Panc1 (cell line): ENCODE measurements around the gene OPRPN. TPM values are rescaled to one million over a fixed set of nuclear protein-coding genes. Genes with fewer than 3 reads are reported as not detected.

Experiments
- ATAC-seq: fragments of 200-7000 bp; cut with Tn5 transposase; 2 replicates; pipeline ENCODE4 v1.9.1; 2020; ENCODE audit warnings: mild to moderate bottlenecking, moderate library complexity
- BruUV-seq: library from RNA; stranded (reverse); fragments of 400-500 nt; replicated peaks from 2 replicates; lab custom pipeline; 2021; lab: Mats Ljungman, UMichigan
- CTCF ChIA-PET: fragments of 300-600 bp; sonication (Branson Sonifier 250); formaldehyde crosslinking; loops from one replicate; lab custom pipeline; 2022; ENCODE audit warnings: antibody characterized with exemption; lab: Charles Lee
- POLR2A ChIA-PET: fragments of 300-600 bp; sonication (Branson Sonifier 250); formaldehyde crosslinking; loops from one replicate; lab custom pipeline; 2022; ENCODE audit warnings: antibody characterized with exemption; lab: Charles Lee
- DNase-seq: peaks from one replicate; pipeline ENCODE4 v3.0.0-alpha.2; 2010; ENCODE audit warnings: low read depth, low spot score
- H3K27ac ChIP-seq: 2 replicates; pipeline ENCODE4 v1.5.1; 2011; ENCODE audit warnings: mild to moderate bottlenecking, low read length, inconsistent platforms
- H3K27me3 ChIP-seq: fragments of 200-500 bp; sonication (Bioruptor generic); 2 replicates; pipeline ENCODE4 v1.6.0; 2014; ENCODE audit warnings: low read length, inconsistent platforms; ENCODE audit not compliant: control insufficient read depth, insufficient read depth
- H3K36me3 ChIP-seq: fragments of 200-500 bp; sonication (Bioruptor generic); 2 replicates; pipeline ENCODE4 v1.5.1; 2014; ENCODE audit warnings: inconsistent platforms, mild to moderate bottlenecking, low read length, moderate library complexity; ENCODE audit not compliant: control insufficient read depth, insufficient read depth
- H3K4me1 ChIP-seq: 2 replicates; pipeline ENCODE4 v1.5.1; 2011; ENCODE audit warnings: inconsistent platforms, mild to moderate bottlenecking, low read length, moderate library complexity; ENCODE audit not compliant: control insufficient read depth, insufficient read depth
- H3K4me3 ChIP-seq, 2 experiments: 2 replicates each; pipeline ENCODE4 v1.5.1; 2011 to 2012; ENCODE audit warnings: low read depth in 2 of 2, low read length in 2 of 2, mild to moderate bottlenecking in 2 of 2, inconsistent platforms in 1 of 2, moderate library complexity in 1 of 2
- H3K9me3 ChIP-seq: fragments of 200-500 bp; sonication (Bioruptor generic); 2 replicates; pipeline ENCODE4 v1.5.1; 2014; ENCODE audit warnings: low read depth, mild to moderate bottlenecking, inconsistent platforms, low read length, moderate library complexity; ENCODE audit not compliant: control insufficient read depth, insufficient read depth
- POLR2AphosphoS5 ChIP-seq: IDR thresholded peaks from 2 replicates; pipeline ENCODE4 v1.6.1; 2012; ENCODE audit warnings: mild to moderate bottlenecking, low read depth, low read length, moderate library complexity
- REST ChIP-seq, 2 experiments: IDR thresholded peaks; 2 replicates each; pipeline ENCODE4 v1.6.1; 2011 to 2012; ENCODE audit warnings: low read depth in 2 of 2, control low read depth in 1 of 2, low read length in 1 of 2, mild to moderate bottlenecking in 1 of 2, moderate library complexity in 1 of 2; ENCODE audit not compliant: insufficient read depth in 1 of 2
- SIN3A ChIP-seq: IDR thresholded peaks from 2 replicates; pipeline ENCODE4 v1.6.1; 2012; ENCODE audit warnings: low read depth, mild to moderate bottlenecking, low read length, moderate library complexity, borderline replicate concordance; ENCODE audit not compliant: insufficient read depth
- TCF7L2 ChIP-seq: IDR thresholded peaks from 2 replicates; pipeline ENCODE4 v1.6.1; 2011; ENCODE audit warnings: mild to moderate bottlenecking, low read depth, low read length, inconsistent platforms
- in situ Hi-C: cut with HindIII; loops from 2 replicates; pipeline ENCODE4 v1.10.0; 2016; ENCODE audit warnings: low sequenced_read_pairs, low pct_unique_long_range_greater_than_20kb
- intact Hi-C: fragments of 100-400 bp; cut with micrococcal nuclease; formaldehyde crosslinking; loops from one replicate; pipeline ENCODE4 v1.10.0; 2022; ENCODE audit not compliant: unreplicated experiment
- total RNA-seq: library from RNA; stranded (reverse); gene quantifications from one replicate; pipeline ENCODE4 v1.2.1, GENCODE V29; 2021; ENCODE audit not compliant: unreplicated experiment
- TF ChIP-seq, protein P1 (sequence below): fragments of 450-650 bp; IDR thresholded peaks from 2 replicates; pipeline ENCODE4 v1.5.1; 2017; ENCODE audit warnings: mild to moderate bottlenecking

Gene OPRPN
- total RNA-seq, 1 experiment from 2014 or later, result not detected

DNA sequence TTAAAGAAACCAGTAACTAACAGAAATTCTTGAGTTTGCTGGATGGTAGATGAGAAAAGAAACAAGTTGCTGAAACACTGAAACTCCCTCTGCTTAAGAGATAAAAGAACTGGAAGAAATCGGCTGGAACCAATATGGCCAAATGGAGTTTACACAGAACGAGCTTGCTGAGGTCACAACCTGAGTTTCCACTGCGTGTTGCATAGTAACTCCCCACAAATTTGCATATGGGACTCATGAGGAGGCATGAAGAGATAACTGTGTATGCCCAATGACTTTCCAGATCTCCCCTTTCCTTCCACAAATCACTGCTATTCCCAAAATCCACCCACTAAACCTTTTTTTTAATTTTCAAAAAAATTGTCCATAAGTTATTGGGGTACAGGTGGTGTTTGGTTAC, 25.0 kb upstream of the OPRPN start:
- no peaks in the 10 kb centered on the region for H3K4me1 ChIP-seq
- CTCF ChIA-PET, result no interaction called here
- POLR2A ChIA-PET, result no interaction called here
- BruUV-seq, result no TSS peak
- H3K4me3 ChIP-seq, result no peak overlapping the region
- TF ChIP-seq REST (IDR thresholded peaks at IDR 0.05; ENCODE audit: insufficient read depth in 1 of 2, low read depth in 2 of 2, low read length in 1 of 2) (no peak), POLR2AphosphoS5 (no peak)
- TF ChIP-seq, protein P1, sequence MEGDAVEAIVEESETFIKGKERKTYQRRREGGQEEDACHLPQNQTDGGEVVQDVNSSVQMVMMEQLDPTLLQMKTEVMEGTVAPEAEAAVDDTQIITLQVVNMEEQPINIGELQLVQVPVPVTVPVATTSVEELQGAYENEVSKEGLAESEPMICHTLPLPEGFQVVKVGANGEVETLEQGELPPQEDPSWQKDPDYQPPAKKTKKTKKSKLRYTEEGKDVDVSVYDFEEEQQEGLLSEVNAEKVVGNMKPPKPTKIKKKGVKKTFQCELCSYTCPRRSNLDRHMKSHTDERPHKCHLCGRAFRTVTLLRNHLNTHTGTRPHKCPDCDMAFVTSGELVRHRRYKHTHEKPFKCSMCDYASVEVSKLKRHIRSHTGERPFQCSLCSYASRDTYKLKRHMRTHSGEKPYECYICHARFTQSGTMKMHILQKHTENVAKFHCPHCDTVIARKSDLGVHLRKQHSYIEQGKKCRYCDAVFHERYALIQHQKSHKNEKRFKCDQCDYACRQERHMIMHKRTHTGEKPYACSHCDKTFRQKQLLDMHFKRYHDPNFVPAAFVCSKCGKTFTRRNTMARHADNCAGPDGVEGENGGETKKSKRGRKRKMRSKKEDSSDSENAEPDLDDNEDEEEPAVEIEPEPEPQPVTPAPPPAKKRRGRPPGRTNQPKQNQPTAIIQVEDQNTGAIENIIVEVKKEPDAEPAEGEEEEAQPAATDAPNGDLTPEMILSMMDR, result no peak
- H3K27ac ChIP-seq, result no peak overlapping the region
- no peaks in the 10 kb centered on the region for H3K9me3 ChIP-seq
- H3K27me3 ChIP-seq, result no peaks in the 10 kb centered on the region
- in situ Hi-C loops (no loop called here), intact Hi-C loops (no loop called here)
- ATAC-seq, result no peak
- DNase-seq, result no peak
- no peaks in the 10 kb centered on the region for H3K36me3 ChIP-seq

GRCh38 chr4:70380578-70380977, 17.2 kb upstream of the OPRPN start:
- no peaks in the 10 kb centered on the region for H3K9me3 ChIP-seq
- POLR2A ChIA-PET, result no interaction called here
- H3K27me3 ChIP-seq, result no peaks in the 10 kb centered on the region
- in situ Hi-C loops (no loop called here), intact Hi-C loops (no loop called here)
- BruUV-seq, result no TSS peak
- no peak for TF ChIP-seq TCF7L2
- TF ChIP-seq POLR2AphosphoS5, result no peak
- TF ChIP-seq SIN3A, result no peak
- TF ChIP-seq, protein P1, result no peak
- CTCF ChIA-PET, result no interaction called here
- DNase-seq (no peak), ATAC-seq (no peak)
- H3K27ac ChIP-seq, result no peak overlapping the region
- no peaks in the 10 kb centered on the region for H3K4me1 ChIP-seq
- H3K4me3 ChIP-seq, result no peak overlapping the region
- H3K36me3 ChIP-seq, result no peaks in the 10 kb centered on the region
